HG03159 (cell line): Measurements from ENCODE around the gene GHRHR.

ENCODE experiments used
- ATAC-seq: cut with Tn5 transposase; IDR thresholded peaks from one replicate; pipeline ENCODE4 v1.9.1; 2021; ENCODE audit warnings: mild to moderate bottlenecking, moderate library complexity; ENCODE audit not compliant: unreplicated experiment

GHRHR gene

GRCh38 chr7:30965883-30966282, 2.1 kb downstream of the GHRHR start:
- ATAC-seq, result no peak

DNA sequence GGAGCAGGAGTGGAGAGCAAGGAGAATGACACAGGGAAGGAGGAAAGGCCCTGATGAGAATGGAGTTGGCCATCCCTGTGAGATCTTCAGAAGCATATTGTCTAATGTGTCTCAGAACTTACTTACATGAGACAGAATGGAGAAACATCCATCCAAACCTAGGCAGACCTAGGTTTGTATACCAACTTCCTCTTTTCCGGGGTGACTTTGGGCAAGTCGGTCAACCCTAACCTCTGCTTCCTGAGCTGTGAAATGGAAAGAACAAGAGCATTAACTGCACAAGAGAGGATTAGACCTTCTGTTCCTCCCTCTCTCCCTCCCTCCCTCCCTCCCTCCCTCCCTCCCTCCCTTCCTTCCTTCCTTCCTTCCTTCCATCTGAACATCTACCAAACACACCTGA, 4.5 kb downstream of the GHRHR start:
- peak; percentile 41 for ATAC-seq

GRCh38 chr7:30968747-30969603, 5.2 kb downstream of the GHRHR start:
- peak; percentile 34 for ATAC-seq

- no peak for ATAC-seq
Measured at GRCh38 chr7:30969604-30969970, 5.8 kb downstream of the GHRHR start.

- ATAC-seq, result no peak
Measured at GRCh38 chr7:30970074-30970473, 6.3 kb downstream of the GHRHR start.

- no peak for ATAC-seq
Measured at GRCh38 chr7:30970594-30971094, 6.9 kb downstream of the GHRHR start.

DNA sequence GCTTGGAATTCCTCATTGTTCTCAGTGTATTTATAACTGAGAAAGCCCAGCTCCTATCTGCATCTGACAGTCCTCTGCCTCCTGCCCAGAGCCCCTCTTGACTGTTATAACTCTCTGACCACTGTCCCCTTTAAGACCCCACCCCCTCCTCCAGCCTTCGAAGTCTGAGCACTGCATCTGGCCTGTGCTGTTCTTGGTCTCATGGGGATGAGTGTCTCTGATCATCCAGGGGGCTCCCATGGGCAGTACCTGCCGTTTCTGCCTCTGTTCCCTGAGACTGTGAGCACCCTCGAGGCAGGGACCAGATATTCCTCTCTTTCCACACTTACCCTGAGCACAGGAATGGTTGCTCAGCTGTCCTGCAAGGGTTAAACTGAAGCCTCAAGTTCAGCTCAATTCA, 7.7 kb downstream of the GHRHR start:
- ATAC-seq, result no peak

GRCh38 chr7:30971840-30972563, 8.2 kb downstream of the GHRHR start:
- no peak for ATAC-seq

DNA sequence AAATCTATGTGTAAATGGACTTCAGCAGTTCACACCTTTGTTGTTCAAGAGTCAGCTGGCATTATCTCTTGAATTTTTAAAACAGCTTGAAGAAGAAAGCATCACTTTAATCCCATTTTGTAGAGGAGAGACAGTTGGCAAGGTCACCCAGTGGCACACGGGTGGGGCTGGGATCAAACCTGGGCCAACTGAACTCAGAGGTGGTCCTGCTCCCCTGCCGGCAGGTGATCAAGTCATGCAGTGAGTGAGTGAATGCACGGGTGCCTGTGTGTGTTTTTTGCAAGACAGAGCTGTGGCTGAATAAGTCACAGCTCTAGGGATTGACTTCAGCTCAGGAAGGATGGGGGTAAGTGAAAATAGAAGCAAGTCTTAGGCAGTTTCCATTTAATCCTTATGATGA, 9.5 kb downstream of the GHRHR start:
- no peak for ATAC-seq

DNA sequence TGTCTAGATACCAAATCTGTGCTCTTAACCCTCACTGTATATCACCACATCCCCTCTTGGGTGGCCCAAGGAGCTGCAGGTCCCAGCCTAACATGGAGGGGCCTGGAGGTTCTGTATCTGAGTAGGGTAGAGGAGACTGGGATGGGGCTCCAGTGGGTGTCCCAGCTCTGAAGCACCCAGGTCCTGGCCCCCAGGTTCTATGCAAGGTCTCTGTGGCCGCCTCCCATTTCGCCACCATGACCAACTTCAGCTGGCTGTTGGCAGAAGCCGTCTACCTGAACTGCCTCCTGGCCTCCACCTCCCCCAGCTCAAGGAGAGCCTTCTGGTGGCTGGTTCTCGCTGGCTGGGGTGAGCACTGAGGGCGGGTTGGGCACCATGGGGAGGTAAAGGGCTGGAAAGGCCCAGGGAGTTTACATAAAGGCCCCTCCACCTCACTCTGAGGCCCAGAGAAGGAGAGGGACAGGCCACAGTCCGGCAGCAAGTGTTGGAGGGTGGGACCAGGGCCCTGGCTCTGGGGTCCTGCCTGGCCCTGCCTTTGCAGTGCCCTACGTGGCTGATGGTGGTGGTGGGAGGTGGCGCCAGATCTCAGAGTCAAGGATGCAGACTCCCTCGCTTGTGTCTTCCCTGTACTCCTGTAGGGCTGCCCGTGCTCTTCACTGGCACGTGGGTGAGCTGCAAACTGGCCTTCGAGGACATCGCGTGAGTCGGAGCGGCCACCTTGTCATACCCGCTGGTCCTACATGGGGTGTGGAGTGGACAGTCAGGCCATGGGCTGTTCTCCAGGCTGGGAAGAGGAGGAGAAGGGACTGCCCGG, 10.2 kb downstream of the GHRHR start:
- no peak for ATAC-seq

DNA sequence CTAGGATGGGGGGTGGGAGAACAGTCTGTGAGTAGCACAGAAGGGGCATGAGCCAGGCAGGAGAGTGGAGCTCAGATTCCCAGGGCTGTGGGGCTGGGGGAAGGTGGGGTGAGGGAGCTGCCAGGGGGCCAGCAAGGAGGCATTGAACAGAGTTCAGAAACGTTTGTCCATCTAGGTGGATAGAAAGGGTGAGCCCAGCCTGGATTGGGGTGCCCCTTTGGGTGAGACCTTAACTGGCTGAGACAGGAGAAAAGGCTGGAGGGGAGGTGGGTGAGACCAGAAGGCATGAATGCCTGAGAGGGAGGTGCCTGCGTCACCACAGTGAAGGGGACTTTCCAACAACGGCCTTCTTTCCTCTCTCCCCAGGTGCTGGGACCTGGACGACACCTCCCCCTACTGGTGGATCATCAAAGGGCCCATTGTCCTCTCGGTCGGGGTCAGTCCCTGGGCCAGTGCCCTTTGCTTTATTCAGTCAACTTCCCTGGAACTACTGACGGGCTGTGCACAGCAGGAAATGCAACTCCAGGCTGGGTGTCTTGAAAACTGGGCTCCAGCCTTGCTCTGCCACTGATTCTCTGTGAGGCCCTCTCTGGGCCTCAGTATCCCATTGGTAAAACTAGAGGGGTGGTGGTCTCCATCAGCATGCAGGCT, 11.0 kb downstream of the GHRHR start:
- peak; percentile 96 for ATAC-seq

GRCh38 chr7:30975256-30975899, 11.6 kb downstream of the GHRHR start:
- peak; percentile 17 for ATAC-seq

DNA sequence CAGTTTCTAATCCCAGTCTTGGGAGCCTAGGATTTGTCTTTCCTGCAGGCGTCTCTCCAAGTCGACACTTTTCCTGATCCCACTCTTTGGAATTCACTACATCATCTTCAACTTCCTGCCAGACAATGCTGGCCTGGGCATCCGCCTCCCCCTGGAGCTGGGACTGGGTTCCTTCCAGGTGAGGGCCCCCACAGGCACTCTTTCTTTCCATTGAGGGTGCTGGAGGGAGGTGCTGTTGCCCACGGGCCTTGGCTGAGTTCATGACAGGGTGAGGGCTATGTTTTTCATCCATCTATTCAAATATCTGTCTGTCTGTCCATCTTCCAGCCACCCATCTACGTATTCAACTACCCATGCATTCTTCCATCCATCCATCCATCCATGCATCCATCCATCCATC, 12.6 kb downstream of the GHRHR start:
- no peak for ATAC-seq

DNA sequence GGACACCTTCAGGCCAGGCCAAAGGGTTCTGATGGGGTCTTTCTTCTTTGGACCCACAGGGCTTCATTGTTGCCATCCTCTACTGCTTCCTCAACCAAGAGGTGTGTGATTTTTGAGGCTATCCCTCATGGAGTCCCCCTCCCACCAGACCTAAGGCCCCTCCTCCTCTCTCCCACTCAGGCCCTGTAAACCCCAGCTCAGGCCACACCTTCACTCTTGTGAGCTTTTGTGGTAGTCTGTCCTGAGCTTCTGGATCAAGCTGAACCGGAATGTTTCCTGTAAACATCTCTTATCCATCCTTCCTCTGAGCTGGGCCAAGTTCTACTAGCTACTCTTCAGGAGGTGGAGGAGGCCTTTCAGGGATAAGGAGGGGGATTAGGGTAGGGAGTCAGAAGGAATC, 13.5 kb downstream of the GHRHR start:
- ATAC-seq, result no peak

GRCh38 chr7:30977896-30978564, 14.3 kb downstream of the GHRHR start:
- no peak for ATAC-seq

DNA sequence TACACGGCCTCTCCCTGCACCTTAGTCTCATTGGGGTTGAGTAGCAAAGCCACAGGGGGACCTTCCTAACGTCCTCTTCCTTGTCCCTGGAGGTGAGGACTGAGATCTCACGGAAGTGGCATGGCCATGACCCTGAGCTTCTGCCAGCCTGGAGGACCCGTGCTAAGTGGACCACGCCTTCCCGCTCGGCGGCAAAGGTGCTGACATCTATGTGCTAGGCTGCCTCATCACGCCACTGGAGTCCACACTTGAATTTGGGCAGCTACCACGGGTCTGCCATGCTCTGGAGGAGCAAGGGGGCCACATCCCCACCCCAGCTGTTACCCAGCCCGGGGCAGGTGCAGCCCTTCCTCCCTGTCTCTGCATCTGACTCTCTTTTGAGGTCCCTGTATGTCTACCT, 15.3 kb downstream of the GHRHR start:
- ATAC-seq, result no peak

- ATAC-seq, result no peak
Measured at GRCh38 chr7:30980194-30980593, 16.4 kb downstream of the GHRHR start.

DNA sequence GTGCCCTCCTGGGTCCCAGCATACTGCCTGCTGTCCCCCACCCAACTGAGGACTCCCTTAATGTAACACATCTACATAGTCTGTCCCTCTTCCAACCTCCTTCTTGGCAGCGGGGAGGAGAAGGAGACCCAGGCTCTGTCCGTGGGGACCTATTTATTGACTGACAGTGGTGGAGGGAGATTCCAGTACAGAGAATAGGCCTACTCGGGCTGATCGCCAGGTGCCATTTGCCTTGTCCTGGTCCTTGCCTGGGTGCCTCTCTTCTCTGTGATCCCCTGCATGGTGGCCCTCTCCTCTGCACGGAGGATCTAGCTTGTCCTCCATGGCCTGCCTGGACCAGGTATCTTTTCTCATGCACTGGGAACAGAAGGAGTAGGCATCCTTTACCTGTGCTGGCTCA, 17.0 kb downstream of the GHRHR start:
- no peak for ATAC-seq

- peak; percentile 97 for ATAC-seq
Measured at GRCh38 chr7:30983042-30983913, 19.5 kb downstream of the GHRHR start.
